GM12878 (cell line): Measurements from ENCODE around the gene RIN1.

Experiments used
- ETV6 ChIP-seq, 2 experiments: fragments of 450-650 bp in 1 of 2; IDR thresholded peaks in 1 of 2; conservative IDR thresholded peaks in 1 of 2; 2 replicates each; pipeline ENCODE4 v1.6.1; 2014; ENCODE audit warnings: antibody characterized with exemption in 1 of 2, borderline replicate concordance in 1 of 2, low read depth in 1 of 2, mild to moderate bottlenecking in 1 of 2, moderate library complexity in 1 of 2
- NR2F1 ChIP-seq: fragments of 450-650 bp; conservative IDR thresholded peaks from 2 replicates; pipeline ENCODE4 v1.6.1; 2017; ENCODE audit warnings: mild to moderate bottlenecking
- TF ChIP-seq, protein P1 (sequence below), 3 experiments: IDR thresholded peaks in 2 of 3; conservative IDR thresholded peaks in 1 of 3; 2 replicates each; pipeline ENCODE4 v1.5.1; 2011; ENCODE audit warnings: low read depth in 3 of 3, low read length in 3 of 3, mild to moderate bottlenecking in 3 of 3, control low read depth in 2 of 3, moderate library complexity in 2 of 3, inconsistent platforms in 1 of 3, mixed read lengths in 1 of 3; ENCODE audit not compliant: control insufficient read depth in 2 of 3, insufficient read depth in 1 of 3; ENCODE audit errors: extremely low read depth in 1 of 3
- TF ChIP-seq, protein P2 (sequence below): IDR thresholded peaks from 2 replicates; pipeline ENCODE4 v1.6.1; 2012; ENCODE audit warnings: low read depth, low read length, improper control_type of control experiment

DNA sequence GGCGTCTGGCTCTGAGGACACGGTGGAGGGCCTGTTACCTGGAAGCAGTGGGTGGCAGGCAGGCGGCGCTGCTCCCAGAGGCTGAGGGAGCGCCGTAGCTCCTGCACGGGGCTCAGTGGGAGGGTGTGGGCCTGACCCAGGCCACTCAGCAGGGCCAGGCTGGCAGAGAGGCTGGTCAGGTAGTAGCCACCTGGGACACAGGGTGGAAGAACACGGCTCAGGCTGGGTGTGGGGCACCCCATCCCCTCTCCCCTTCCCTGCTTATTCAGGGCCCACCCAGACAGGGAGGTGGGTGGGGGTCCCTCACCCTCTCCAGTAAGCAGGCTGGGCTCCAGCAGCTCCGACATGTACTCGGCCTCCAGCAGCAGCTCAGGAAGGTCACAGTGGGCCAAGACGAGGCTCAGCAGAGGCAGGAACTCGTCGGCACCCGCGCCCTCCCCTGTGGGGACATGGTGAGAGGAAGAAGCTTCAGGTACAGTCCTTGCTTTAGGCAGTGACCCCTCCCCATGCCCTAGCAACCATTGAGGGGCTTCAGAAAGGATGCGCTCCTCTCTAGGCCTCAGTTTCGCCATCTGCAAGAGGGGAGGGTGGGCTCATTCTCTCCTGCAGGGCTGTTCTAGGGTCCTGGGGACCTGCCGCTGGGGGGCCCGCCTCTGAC, 2.9 kb downstream of the RIN1 start:
- TF ChIP-seq, protein P1, sequence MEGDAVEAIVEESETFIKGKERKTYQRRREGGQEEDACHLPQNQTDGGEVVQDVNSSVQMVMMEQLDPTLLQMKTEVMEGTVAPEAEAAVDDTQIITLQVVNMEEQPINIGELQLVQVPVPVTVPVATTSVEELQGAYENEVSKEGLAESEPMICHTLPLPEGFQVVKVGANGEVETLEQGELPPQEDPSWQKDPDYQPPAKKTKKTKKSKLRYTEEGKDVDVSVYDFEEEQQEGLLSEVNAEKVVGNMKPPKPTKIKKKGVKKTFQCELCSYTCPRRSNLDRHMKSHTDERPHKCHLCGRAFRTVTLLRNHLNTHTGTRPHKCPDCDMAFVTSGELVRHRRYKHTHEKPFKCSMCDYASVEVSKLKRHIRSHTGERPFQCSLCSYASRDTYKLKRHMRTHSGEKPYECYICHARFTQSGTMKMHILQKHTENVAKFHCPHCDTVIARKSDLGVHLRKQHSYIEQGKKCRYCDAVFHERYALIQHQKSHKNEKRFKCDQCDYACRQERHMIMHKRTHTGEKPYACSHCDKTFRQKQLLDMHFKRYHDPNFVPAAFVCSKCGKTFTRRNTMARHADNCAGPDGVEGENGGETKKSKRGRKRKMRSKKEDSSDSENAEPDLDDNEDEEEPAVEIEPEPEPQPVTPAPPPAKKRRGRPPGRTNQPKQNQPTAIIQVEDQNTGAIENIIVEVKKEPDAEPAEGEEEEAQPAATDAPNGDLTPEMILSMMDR (IDR thresholded peaks at IDR 0.05 in 2 of 3, conservative IDR thresholded peaks at IDR 0.05 in 1 of 3; ENCODE audit: control insufficient read depth in 2 of 3, extremely low read depth in 1 of 3, insufficient read depth in 1 of 3, low read depth in 3 of 3, low read length in 3 of 3), result no peak
- TF ChIP-seq ETV6 (conservative IDR thresholded peaks at IDR 0.05 in 1 of 2, IDR thresholded peaks at IDR 0.05 in 1 of 2; ENCODE audit: borderline replicate concordance in 1 of 2, low read depth in 1 of 2) (no peak), NR2F1 (no peak)
- TF ChIP-seq, protein P2, sequence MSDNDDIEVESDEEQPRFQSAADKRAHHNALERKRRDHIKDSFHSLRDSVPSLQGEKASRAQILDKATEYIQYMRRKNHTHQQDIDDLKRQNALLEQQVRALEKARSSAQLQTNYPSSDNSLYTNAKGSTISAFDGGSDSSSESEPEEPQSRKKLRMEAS, result no peak
